GM19193 (cell line): ENCODE measurements around the gene HKDC1.

ENCODE experiments used
- POLR2A ChIP-seq: IDR thresholded peaks from 4 replicates; pipeline ENCODE4 v1.6.1; 2011; ENCODE audit not compliant: insufficient read depth, insufficient read length; ENCODE audit errors: extremely low read depth

The HKDC1 gene

DNA sequence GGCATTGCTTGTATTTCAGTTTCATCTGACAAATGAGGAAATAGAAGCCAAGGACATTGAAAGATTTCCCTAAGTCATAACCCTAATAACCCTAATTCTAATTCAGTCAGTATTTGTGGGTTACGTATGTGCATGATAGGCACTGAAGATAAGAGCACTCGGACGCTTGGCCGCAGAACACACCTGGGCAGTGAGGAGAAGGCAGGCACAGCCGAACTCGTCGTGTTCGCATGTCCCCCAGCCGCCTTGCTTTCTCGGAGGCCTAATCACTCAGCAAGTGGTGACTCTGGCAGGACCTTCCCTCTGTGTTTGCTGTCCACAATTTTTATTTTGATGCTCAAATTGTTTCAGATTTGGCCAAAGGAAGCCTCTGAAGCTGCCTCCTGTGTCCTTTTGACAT is 23.7 kb downstream of the HKDC1 start:
- TF ChIP-seq POLR2A = no peak

DNA sequence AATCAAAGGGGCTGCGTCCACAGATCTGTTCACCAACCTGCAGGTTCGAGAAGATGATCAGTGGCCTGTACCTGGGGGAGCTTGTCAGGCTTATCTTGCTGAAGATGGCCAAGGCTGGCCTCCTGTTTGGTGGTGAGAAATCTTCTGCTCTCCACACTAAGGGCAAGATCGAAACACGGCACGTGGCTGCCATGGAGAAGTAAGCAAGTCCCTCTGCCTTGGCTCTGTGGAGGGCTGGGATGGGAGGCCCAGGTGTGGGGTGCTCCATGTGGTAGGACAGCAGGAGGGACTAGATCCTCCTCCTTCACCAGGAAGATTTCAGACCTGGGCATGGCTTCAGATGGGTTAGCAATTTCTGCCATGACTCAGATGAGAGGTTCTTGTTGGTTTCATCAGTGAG is 25.9 kb downstream of the HKDC1 start:
- TF ChIP-seq POLR2A = no peak

DNA sequence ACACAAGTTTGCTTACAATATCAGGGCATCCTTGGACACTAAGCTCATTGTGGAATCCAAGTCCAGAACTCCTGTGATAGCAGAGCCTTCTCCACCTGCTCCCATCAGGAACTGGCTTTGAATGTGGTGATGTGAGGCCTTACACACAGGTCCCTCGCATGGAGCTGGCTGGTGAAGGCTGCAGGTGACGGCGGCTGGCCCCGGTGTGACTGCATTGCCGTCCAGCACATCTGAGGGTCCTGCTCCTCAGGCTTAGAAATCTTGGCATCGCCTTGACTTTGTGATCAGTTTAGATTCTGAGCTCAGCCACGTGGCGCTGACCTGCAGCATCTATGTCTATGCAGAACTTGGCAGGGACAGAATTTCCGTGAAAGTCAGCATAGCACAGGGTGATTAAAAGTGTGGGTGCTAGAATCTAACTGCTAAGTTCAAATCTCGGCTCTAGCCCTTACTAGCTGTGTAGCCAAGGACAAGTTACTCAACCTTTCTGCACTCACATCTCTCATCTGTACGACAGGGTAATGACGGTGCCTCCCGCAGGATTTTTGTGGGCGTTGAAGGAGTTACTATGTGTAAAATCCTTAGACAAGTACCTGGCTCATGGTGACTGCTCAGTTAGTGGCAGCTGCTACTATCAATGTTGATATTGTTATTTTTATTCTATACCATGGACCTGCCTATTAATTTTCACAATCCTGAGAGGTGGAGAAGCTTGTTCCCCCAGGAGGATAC is 26.6 kb downstream of the HKDC1 start:
- no peak for TF ChIP-seq POLR2A

DNA sequence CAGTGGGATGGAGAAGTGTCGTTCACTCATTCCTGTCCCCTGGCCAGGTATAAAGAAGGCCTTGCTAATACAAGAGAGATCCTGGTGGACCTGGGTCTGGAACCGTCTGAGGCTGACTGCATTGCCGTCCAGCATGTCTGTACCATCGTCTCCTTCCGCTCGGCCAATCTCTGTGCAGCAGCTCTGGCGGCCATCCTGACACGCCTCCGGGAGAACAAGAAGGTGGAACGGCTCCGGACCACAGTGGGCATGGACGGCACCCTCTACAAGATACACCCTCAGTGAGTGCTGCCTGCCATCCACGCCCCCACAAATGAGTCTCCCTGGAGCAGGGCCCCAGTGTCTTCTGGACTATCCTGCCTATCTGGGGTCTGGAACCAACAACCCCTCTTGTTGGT is 27.2 kb downstream of the HKDC1 start:
- TF ChIP-seq POLR2A = no peak

DNA sequence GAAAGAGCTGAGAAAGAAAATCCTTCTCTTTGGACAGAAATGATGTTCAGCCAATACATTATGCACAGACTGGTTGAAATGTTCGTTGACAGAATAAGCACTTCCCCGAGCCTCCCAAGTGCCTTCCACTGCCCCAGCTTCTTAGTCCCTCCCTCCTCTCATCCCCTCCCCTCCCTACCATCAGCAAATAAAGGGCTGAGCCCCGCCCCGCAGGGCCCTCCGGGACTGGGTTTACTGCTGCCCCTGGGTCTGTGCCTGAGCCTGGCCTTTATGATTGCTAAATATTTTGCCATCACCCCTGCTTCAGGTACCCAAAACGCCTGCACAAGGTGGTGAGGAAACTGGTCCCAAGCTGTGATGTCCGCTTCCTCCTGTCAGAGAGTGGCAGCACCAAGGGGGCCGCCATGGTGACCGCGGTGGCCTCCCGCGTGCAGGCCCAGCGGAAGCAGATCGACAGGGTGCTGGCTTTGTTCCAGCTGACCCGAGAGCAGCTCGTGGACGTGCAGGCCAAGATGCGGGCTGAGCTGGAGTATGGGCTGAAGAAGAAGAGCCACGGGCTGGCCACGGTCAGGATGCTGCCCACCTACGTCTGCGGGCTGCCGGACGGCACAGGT is 28.1 kb downstream of the HKDC1 start:
- TF ChIP-seq POLR2A = no peak

DNA sequence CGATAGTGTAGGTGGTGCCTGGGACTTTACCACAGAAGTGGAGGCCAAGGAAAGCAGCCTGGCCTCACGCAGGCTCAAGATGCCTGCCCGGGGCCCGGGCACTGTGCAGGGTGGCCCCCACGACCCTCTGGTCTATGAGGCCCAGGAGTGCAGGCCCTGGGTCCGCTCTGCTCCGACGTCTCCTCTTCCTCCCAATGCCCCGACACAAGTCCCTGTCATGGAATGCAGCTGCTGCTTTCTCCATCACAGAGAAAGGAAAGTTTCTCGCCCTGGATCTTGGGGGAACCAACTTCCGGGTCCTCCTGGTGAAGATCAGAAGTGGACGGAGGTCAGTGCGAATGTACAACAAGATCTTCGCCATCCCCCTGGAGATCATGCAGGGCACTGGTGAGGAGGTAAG is 29.9 kb downstream of the HKDC1 start:
- no peak for TF ChIP-seq POLR2A

DNA sequence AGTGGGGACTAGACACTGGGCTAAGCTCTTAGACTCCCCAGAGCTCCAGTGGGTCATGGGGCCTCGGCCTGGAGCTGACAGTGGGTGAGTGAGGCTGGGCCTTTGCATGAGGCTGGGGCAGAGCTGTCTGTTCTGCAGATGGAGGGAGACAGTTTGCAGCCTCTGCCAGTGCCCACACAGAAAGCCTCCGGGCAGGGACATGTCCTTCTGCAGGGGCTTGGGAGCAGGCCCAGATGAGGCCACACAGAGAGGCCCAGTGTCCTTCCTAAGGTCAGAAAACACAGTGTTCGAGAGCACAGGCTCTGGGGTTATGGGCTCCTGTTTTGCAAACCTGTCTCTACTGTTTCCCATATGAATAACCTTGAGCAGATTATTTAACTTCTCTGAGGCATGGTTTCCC is 33.0 kb downstream of the HKDC1 start:
- TF ChIP-seq POLR2A = no peak

DNA sequence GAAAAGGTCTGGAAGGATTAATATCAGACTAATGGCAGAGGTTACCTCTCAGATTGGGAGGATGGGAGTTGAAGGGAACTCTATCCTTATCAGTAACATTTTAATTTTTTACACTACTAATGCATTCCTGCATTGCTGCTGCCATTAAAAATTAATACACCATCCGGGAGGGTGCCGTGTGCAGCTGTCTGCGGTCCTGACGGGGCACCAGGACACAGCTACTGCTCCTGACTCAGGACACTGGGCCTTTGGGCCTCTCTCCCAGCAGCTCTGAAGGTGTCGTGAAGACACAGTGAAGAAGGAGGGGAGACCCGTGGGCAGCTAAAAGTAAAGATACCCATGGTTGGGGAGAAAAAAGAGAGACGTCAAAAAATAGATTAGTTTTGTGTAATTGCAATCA is 34.7 kb downstream of the HKDC1 start:
- no peak for TF ChIP-seq POLR2A

DNA sequence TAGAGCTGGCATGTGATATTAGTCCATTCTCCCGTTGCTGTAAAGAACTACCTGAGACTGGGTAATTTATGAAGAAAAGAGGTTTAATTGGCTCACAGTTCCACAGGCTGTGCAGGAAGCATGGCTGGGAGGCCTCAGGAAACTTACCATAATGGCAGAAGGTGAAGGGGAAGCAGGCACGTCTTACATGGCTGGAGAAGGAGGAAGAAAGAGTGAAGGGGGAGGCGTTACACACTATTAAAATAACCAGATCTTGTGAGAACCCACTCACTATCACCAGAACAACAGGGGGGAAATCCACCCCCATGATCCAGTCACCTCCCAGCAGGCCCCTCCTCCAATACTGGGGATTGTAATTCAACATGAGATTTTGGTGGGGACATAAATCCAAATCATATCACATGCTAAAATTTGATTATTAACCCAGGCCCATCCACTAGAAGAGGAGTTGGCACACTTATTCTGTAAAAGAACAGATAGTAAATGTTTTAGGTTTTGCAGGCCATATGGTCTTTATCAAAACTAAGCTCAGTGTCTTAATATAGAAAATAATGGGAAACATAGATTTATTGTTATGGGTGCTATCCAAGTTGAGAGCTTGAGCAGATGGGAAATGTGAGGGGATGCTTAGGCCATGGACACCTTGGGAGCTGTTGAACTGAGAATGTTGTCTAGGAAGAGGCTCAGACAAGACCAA is 39.6 kb downstream of the HKDC1 start:
- no peak for TF ChIP-seq POLR2A

DNA sequence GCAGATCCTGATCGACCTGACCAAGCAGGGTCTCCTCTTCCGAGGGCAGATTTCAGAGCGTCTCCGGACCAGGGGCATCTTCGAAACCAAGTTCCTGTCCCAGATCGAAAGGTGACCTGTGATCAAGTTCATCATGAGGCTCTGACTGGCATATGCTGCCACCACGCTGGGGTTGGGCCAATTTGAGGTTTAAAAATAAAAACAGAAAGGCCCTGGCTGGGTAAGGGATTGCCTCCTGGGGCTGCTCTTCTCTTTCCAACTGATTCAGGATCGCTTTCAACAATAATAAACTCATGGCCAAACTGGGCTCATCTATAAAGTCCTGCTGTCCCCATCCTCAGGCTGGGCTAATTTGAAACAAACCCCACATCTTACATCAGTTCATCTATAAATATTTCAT is 41.1 kb downstream of the HKDC1 start:
- no peak for TF ChIP-seq POLR2A

DNA sequence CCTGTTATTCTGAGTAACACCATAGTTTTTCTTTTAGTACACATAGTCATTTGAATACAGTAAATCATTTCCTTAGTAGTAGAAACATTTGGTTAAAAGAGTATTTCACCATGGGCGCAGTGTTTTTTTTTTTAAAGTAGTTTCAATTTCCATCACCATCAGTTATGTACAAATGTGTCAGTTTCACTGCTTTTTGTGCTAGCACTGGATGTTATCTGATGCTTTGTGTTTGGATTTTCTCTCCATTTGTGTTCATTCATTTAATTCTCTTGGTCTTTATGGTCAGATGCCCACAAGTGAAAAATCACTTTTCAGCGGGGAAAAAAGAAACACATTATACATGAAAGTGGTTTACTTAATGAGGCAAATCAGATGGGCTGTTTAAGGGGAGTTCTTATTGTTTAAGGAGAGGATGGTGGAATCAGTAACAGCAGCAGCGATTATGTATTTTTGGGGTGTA is 42.2 kb downstream of the HKDC1 start:
- no peak for TF ChIP-seq POLR2A

DNA sequence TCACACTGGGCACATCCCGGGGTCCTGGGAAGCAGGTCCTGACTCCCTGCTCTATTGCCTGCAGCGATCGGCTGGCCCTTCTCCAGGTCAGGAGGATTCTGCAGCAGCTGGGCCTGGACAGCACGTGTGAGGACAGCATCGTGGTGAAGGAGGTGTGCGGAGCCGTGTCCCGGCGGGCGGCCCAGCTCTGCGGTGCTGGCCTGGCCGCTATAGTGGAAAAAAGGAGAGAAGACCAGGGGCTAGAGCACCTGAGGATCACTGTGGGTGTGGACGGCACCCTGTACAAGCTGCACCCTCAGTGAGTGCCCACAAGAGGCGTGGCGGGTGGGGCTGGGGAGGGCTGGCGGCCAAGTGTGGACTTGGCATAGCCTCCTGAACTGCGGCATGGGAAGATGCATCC is 45.4 kb downstream of the HKDC1 start:
- TF ChIP-seq POLR2A = no peak

DNA sequence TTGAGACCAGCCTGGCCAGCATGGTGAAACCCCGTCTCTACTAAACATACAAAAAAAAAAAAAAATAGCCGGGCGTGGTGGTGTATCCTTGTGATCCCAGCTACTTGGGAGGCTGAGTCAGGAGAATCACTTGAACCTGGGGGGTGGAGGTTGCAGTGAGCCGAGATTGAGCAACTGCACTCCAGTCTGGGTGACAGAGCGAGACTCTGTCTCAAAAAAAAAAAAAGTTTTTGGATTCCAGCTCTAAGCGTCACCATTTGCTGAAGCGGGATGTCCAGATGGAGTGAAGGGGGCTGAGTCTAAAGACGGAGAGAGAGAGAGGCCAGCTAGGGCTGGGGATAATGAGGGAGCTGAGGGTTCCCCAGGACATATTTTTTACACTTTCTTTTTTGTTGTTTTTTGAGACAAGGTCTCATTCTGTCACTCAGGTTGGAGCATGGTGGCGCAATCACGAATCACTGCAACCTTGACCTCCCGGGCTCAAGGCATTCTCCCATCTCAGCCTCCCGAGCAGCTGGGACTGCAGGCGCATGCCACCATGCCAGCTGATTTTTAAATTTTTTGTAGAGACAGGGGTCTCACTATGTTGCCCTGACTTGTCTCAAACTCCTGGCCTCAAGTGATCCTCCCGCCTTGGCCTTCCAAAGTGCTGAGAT is 48.8 kb downstream of the HKDC1 start:
- no peak for TF ChIP-seq POLR2A

DNA sequence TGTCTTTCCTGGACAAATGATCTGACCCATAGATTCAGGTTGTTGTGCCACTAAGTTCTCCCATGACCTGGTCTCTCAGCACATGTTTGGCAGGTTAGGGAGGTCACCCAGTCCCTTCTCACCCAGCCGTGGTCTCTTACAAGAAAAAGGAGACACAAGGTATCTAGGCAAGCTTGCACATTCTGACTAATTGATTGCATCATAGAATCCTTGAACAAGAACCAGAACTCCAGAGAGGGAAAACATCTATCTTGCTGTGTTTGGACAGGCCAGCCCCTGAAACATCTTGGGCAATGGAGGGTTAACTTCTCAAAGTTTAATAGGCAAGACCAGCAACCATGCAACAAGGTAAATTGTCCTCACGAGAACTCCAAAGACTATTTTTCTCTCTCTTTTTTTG is 49.6 kb downstream of the HKDC1 start:
- no peak for TF ChIP-seq POLR2A

DNA sequence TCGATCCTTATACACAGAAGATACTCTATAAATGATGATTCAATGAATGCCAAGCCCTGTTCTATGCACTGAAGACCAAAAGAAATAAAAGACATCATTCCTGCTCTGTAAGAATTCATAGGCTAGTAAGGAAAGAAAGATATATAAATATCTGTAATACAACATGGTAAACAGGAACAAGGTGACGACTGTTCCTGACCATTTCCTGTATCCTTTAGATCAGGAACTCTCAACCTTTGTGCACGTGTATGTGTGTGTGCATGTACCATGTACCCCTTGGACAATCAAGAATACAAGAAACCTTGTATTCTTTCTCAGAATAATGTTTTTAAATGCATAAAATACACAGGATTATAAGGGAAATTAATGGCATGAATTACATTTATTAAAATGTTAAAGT is 50.9 kb downstream of the HKDC1 start:
- no peak for TF ChIP-seq POLR2A
